ENCODE data around the gene NAT8L.

DNA sequence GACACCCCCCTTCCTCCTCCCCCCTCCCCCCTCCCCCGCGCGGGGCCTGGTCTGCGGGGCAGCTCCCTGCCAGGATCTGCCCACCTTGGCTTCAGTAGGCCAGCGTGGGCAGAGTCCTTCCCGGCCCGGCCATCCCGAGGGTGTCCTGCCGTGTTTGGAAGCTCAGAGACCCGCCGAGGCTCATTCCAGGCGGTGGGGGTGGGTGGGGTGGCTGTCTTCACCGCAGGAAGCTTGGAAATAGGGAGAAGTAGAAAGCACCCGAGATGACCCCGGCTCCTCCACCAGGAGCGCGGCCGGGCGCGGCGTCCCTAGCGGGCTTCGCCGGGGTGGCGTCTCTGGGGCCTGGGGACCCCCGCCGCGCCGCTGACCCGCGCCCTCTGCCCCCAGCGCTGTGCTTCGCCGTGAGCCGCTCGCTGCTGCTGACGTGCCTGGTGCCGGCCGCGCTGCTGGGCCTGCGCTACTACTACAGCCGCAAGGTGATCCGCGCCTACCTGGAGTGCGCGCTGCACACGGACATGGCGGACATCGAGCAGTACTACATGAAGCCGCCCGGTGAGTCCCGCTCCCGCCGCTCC lies 1.6 kb downstream of the NAT8L start:
- TF ChIP-seq, protein P1, sequence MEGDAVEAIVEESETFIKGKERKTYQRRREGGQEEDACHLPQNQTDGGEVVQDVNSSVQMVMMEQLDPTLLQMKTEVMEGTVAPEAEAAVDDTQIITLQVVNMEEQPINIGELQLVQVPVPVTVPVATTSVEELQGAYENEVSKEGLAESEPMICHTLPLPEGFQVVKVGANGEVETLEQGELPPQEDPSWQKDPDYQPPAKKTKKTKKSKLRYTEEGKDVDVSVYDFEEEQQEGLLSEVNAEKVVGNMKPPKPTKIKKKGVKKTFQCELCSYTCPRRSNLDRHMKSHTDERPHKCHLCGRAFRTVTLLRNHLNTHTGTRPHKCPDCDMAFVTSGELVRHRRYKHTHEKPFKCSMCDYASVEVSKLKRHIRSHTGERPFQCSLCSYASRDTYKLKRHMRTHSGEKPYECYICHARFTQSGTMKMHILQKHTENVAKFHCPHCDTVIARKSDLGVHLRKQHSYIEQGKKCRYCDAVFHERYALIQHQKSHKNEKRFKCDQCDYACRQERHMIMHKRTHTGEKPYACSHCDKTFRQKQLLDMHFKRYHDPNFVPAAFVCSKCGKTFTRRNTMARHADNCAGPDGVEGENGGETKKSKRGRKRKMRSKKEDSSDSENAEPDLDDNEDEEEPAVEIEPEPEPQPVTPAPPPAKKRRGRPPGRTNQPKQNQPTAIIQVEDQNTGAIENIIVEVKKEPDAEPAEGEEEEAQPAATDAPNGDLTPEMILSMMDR (IDR thresholded peaks at IDR 0.05), result no peak
- TF ChIP-seq EZH2 (IDR thresholded peaks at IDR 0.05; ENCODE audit: borderline replicate concordance, insufficient read depth, low read depth, low read length, poor library complexity, severe bottlenecking), result no peak
